GM10266 (cell line): ENCODE results near the gene NRGN.
"Not testable (repeated sequence)": the region's sequence is repeated elsewhere in the genome, so short reads cannot be mapped to it uniquely, and the experiment has no call there.

Experiments used
- DNase-seq: peaks from one replicate; pipeline ENCODE4 v3.0.0; 2012; ENCODE audit errors: extremely low spot score
- CTCF ChIP-seq: IDR thresholded peaks from 2 replicates; pipeline ENCODE4 v1.5.1; 2012; ENCODE audit warnings: mild to moderate bottlenecking, low read depth; ENCODE audit not compliant: control insufficient read depth, insufficient read depth; ENCODE audit errors: missing control alignments

Gene NRGN

GRCh38 chr11:124762624-124763155 is 22.9 kb downstream of the NRGN start:
- TF ChIP-seq CTCF = no peak
- DNase-seq = no peak

DNA sequence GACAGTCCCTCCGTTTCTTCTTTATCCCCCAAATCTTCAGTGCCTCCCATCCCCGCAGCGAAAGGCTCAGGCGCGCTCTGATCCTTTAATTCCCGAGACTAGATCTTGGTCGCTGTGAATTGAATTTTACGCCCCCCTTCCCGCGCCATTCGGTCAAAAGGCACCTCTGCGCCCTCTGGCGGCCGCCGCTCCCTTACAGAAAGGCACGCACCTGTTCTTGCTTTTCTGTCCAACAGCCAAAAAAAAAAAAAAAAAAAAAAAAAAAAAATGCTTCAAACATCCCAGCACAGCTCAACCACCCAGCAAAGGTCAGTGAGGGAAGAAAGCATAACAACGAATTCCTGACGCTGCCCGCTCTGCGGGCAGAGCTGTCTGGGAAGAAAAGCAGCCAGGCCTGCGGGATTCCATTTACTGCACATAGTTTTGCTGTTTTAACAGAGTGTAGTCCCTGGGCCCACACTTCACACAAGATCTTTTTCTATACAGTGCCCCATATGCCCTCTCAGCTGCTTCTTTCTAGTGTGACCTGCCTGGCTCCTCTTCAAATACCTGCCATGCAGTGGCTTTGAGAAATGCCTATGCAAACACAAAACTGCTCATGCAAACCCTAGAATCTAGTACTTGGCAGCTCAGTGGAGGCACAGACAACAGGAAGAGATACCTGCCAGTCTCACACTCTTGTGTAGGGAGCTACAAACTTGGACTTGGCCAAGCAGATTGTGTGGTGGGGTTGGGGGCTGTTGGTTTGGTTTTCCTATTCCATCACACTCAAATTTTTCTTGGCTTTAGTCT is 23.6 kb downstream of the NRGN start:
- TF ChIP-seq CTCF = peak; percentile 83
- peak; percentile 74 for DNase-seq

DNA sequence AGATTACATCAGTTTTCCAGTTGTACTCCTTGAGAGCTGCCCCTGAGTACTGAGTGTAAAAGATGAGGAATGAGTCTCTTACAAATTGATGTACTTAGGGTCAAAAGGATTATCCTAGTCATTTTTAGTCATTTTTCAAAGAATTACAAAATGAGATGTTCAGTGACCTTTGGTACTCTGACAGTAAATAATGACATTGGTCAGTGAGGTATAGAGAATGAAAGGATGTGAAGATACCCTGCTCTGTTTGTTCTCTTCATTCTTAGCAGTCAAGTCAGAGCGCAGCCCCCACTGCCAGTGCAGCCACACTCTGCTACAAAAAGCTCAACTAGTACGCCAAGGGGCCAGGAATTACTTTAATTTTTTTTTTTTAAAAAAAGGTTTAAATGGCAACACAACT is 26.4 kb downstream of the NRGN start:
- no peak for TF ChIP-seq CTCF
- DNase-seq = no peak

- TF ChIP-seq CTCF = no peak
- no peak for DNase-seq
Observed at GRCh38 chr11:124768914-124769313, 29.2 kb downstream of the NRGN start.

DNA sequence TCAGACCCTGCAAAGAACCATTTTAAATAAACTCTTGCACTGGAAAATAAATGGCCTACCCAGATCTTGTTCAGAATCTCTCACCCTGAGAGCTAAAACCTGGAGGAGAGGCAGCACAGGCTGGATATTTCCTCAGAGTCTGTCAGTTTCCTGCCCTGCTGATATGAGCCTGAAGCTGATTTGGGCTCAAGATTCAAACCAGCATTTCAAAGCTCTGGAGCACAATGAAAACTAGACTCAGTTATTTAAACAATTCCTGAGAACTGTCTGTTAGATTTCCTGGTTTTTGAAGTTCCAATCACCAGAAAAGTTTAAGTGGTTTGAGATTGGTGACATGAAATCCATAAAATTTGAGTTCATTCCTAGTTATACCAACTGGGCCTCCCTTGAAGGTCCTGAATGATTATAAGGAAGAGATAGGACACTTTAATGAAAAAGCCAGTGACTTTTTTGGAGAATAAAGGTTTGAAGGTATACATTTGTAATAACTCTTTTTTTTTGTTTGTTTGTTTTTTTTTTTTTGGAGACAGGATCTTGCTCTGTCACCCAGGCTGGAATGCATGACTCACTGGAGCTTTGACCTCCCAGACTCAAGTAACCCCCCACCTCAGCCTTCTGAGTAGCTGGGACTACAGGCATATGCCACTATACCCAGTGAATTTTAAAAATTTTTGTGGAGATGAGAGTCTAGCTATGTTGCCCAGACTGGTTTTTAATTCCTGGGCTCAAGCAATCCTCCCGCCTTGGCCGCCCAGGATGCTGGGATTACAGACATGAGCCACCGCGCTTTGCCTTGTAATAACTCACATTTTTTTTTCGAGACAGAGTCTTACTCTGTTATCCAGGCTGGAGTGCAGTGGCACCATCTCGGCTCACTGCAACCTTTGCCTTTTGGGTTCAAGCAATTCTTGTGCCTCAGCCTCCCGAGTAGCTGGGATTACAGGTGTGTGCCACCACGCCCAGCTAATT is 30.3 kb downstream of the NRGN start:
- no peak for DNase-seq
- TF ChIP-seq CTCF = no peak

GRCh38 chr11:124770959-124771358 is 31.2 kb downstream of the NRGN start:
- not testable (repeated sequence) for DNase-seq

- no peak for TF ChIP-seq CTCF
- DNase-seq = no peak
Observed at GRCh38 chr11:124776865-124777645, 37.3 kb downstream of the NRGN start.
